GM18505 (cell line): ENCODE measurements around the gene TUT4.

ENCODE experiments used
- ATAC-seq: cut with Tn5 transposase; IDR thresholded peaks from one replicate; pipeline ENCODE4 v1.9.1; 2021; ENCODE audit not compliant: unreplicated experiment
- POLR2A ChIP-seq: IDR thresholded peaks from 4 replicates; pipeline ENCODE4 v1.6.1; 2011; ENCODE audit warnings: borderline replicate concordance; ENCODE audit not compliant: insufficient read depth, insufficient read length; ENCODE audit errors: extremely low read depth

TUT4 gene

DNA sequence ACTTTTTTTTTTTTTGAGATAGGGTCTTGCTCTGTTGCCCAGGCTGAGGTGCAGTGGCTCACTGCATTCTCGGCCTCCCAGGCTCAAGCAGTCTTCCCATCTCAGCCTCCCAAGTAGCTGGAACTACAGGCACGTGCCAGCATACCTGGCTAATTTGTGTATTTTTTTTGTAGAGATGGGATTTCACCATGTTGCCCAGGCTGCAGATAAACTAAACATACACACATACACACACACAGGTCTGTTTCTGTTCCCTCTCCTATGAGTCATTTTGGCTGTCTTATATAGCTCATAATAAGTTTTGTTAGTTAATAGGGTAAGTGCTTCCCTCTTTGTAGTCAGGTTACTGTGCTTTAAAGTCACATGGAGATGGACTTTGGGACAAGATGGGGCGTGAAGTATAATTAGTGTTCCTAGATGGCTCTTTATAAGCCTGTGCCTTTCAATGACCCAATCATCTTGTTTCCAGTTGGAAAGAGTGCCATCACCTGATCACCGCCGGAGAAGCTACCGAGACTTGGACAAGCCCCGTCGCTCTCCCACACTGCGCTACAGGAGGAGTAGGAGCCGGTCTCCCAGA, 139.4 kb downstream of the TUT4 start:
- ATAC-seq, result no peak
- TF ChIP-seq POLR2A, result no peak

DNA sequence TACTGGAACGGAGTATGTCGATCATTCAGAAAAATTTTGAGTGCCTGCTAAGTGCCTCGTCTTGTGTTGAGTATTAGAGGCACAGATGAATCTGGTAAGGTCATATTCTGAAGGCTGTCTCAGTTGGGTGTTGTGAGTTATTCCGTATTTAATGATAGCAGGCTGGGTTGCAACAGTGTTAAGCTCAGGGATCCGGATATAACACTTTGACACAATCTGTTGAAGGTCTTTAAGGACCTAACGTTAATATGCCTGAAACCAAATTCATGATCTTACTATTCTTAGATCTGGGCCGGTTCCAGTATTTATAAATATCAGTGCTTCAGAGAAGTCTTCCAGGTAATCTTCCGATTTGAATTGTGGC, 147.9 kb downstream of the TUT4 start:
- no peak for TF ChIP-seq POLR2A
- no peak for ATAC-seq

DNA sequence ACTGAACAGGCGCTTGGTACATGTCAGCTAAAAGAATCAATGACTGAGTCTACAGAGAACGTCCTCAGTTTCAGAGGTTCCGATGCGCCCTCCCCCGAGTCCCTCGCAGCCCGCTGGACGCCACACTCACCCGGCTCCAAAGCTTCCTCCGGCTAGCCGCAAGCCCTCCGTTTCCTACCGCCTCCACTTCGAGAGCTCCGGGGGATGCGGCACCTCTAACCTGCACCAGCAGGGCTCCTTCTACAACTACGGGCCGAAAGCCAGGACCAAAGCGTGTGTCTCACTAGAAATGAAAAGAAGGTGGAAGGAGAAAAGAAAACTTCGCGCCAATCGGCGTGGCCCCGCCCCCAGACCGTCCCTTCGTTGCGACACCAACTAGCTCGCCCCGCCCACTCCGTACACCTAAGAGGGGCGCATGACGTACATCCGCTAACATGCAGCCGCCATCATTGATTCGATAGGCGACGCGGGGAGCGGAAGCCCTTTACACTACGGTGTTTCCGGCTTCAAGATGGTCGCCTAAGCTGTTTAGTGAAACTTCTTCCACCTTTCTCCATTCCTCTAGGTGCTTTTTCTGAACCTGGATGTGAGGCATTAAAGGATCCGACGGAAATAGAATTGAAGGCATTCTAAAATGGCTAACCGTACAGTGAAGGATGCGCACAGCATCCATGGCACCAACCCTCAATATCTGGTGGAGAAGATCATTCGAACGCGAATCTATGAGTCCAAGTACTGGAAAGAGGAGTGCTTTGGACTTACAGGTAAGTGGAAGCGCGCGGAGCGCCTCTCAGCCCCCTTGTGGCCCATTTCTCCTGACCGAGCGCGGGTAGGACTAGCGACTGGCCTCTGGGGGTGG, 148.5 kb downstream of the TUT4 start, which contains the start of the genes ORC1 and PRPF38A:
Gene ORC1, minus strand, starts transcription at position 308 of the 859 bp plus-strand sequence. CDS start 2,200 bp downstream, outside the sequence.
Gene PRPF38A, plus strand, starts transcription at position 487 of the 859 bp plus-strand sequence. Its CDS starts 148 bp downstream, at position 635.
- peak; percentile 91 for ATAC-seq
- peak; percentile 86 for TF ChIP-seq POLR2A

DNA sequence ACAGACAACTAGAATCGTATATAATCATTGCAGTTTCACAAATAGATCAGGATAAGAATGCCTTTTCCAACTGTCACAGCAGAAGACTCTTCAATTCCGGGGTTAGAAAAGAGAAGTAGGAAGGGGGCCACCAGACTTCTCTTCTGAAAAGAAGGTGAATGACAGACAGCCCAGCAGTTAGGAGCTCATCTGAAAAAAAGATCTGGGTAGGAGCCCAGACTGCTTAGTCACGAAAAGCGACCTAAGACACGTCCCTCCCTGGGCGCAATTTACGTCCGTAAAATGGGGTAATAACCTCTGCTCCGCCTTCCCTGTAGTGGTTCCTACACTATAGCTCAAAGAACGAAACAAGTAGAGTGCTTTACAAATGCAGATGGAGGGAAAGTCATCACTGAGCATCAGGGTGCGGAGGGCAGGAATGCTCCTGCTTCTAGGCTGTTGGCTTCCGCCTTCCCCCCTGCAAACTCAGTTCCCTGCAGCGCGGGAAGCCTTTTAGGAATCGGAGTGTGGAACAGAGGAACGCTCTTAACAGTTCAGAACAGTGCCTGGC, 149.3 kb downstream of the TUT4 start:
- TF ChIP-seq POLR2A, result peak; percentile 24
- ATAC-seq, result peak; percentile 28

DNA sequence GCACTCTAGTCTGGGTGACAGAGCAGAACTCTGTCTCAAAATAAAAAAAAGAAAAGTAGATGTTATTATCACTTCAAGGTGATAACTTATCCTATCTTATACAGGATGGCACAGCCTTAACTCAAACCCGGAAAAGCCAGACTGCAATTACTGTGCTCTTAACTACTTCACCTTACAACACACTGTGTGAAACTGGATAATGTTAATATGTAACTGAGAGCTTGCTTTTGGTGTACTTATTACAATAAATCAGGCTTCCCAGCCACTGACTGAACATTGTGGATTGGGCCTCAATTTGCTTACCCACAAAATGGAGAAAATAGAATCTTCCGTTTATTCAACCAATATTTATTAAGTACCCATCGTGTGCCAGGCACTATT, 150.0 kb downstream of the TUT4 start:
- no peak for ATAC-seq
- TF ChIP-seq POLR2A, result no peak

DNA sequence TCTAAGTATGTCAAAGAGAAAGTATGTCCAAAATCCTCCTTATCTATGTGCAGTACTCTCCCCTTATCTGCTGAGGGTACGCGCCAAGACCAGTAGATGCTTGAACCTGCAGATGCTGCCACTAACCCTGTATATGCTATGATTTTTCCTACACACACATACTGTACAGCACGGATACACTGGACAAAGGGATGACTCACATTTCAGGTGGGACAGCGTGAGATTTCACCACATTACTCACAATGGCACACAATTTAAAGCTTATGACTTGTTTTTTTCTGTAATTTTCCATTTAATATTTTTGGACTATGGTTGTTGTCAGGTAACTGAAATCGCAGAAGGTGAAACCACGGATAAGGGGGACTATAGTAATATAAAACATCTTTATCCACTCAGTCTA, 152.8 kb downstream of the TUT4 start:
- ATAC-seq, result no peak
- TF ChIP-seq POLR2A, result no peak

DNA sequence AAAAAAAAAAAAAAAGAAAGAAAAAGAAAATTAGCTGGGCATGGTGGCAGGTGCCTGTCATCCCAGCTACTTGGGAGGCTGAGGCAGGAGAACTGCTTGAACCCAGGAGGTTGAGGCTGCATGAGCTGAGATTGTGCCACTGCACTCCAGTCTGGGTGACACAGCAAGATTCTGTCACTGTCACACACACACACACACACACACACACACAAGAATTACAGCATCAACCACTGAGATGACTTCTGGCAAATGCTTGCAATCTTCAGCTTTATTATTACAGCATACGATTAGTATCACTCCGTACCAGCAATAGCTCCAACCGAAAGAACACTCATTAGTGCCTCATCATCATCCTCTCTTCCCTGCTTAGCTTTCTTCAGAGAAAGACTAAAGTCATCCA, 153.3 kb downstream of the TUT4 start:
- TF ChIP-seq POLR2A, result no peak
- ATAC-seq, result no peak

DNA sequence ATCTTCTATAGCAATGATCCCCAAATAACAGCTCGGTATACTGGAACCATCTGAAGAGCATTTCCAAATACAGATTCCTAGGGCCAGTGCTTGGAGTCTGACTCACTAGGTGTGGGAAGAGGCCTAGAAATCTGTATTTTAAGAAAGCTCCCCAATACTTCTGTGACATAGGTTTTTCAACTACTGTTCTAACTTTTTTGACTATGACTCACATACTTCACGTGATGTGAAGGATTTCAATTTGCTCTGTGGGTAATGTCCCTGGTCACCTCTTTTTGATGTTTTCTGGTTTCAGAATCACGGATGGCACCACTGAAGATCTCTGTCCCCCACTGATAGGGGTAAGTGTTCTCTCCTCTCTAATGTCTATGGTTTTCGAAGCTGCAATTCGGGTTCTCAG, 159.7 kb downstream of the TUT4 start:
- no peak for ATAC-seq
- no peak for TF ChIP-seq POLR2A

DNA sequence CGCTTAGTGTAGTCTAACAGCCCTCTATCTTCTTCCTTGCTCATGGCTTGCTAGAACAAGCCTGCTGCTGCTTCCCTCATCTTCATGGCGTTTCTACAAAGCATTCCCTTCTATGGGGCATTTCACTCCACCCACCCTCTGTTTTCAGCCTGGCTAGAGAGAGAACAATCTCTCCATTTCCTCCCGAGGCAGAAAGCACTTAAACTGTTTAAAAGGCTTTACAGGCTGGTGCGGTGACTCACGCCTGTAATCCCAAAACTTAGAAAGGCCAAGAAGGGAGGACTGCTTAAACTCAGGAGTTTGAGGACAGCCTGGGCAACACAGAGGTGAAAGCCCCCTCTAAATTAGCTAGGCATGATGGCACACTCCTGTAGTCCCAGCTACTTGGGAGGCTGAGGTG, 166.4 kb downstream of the TUT4 start:
- no peak for TF ChIP-seq POLR2A
- no peak for ATAC-seq

DNA sequence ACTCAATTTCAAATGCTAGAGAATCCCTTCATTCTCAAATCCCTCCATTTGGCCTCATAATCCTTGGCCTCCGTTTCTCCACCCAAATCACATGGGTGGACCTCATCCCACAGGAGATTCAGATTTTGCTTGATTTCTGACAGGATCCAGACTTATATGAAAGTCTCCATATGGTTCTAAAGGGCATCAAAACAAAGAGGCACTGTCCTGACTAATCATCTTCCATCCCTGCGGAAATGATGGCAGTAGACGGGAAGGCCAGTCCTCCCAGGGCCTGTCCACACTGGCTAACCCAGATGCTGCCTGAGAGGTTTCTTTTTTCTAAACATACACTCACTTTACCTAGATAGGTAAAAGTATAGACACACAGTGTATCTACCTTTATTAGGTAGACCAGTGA, 167.5 kb downstream of the TUT4 start:
- no peak for TF ChIP-seq POLR2A
- ATAC-seq, result no peak
